A673 (cell line): ENCODE measurements around the gene ASMTL. TPM values are rescaled to one million over a fixed set of nuclear protein-coding genes. Genes with fewer than 3 reads are reported as not detected.

Experiments
- BruUV-seq: library from RNA; stranded (reverse); fragments of 400-500 nt; replicated peaks from 2 replicates; lab custom pipeline; 2021; lab: Mats Ljungman, UMichigan
- CTCF ChIA-PET: fragments of 300-600 bp; sonication (Branson Sonifier 250); formaldehyde crosslinking; loops from one replicate; lab custom pipeline; 2022; ENCODE audit warnings: antibody characterized with exemption; lab: Charles Lee
- POLR2A ChIA-PET: fragments of 300-600 bp; sonication (Branson Sonifier 250); formaldehyde crosslinking; loops from one replicate; lab custom pipeline; 2022; ENCODE audit warnings: antibody characterized with exemption; ENCODE audit not compliant: low non-redundant PET; lab: Charles Lee
- DNase-seq: peaks from one replicate; pipeline ENCODE4 v3.0.0-alpha.2; 2015; ENCODE audit warnings: low spot score
- H3K27ac ChIP-seq: fragments of 200-600 bp; sonication (generic); 2 replicates; pipeline ENCODE4 v1.5.1; 2016; ENCODE audit warnings: mixed run types, low read depth, mild to moderate bottlenecking, mixed read lengths, antibody characterized with exemption, low read length; ENCODE audit not compliant: poor library complexity, severe bottlenecking
- H3K27me3 ChIP-seq: fragments of 200-600 bp; sonication (generic); replicated peaks from 2 replicates; pipeline ENCODE4 v1.6.1; 2017; ENCODE audit warnings: mixed run types, low read depth, mild to moderate bottlenecking, mixed read lengths, antibody characterized with exemption, low read length; ENCODE audit not compliant: insufficient read depth, poor library complexity
- H3K36me3 ChIP-seq: fragments of 200-600 bp; sonication (generic); 2 replicates; pipeline ENCODE4 v1.6.1; 2016; ENCODE audit warnings: mixed run types, mild to moderate bottlenecking, mixed read lengths, antibody characterized with exemption, low read length; ENCODE audit not compliant: insufficient read depth, poor library complexity, severe bottlenecking
- H3K4me1 ChIP-seq: fragments of 200-600 bp; sonication (generic); 2 replicates; pipeline ENCODE4 v1.6.1; 2017; ENCODE audit warnings: mixed run types, mild to moderate bottlenecking, mixed read lengths, antibody characterized with exemption, low read length; ENCODE audit not compliant: insufficient read depth, poor library complexity, severe bottlenecking
- H3K4me3 ChIP-seq: fragments of 200-600 bp; sonication (generic); 2 replicates; pipeline ENCODE4 v1.5.1; 2016; ENCODE audit warnings: low read depth, mixed run types, mild to moderate bottlenecking, mixed read lengths, low read length; ENCODE audit not compliant: poor library complexity, severe bottlenecking
- H3K9me3 ChIP-seq: fragments of 200-600 bp; sonication (generic); 2 replicates; pipeline ENCODE4 v1.6.1; 2016; ENCODE audit warnings: mixed run types, low read depth, mild to moderate bottlenecking, mixed read lengths, antibody characterized with exemption, low read length; ENCODE audit not compliant: poor library complexity, severe bottlenecking
- CTCF ChIP-seq: fragments of 300-800, 200-600 bp; sonication (generic); conservative IDR thresholded peaks from 2 replicates; pipeline ENCODE4 v1.5.1; 2017; ENCODE audit warnings: low read depth, mild to moderate bottlenecking, antibody characterized with exemption, low read length, moderate library complexity, mixed read lengths
- EZH2 ChIP-seq: fragments of 200-600 bp; sonication (generic); IDR thresholded peaks from 2 replicates; pipeline ENCODE4 v1.6.1; 2017; ENCODE audit warnings: borderline replicate concordance, low read depth, mild to moderate bottlenecking, mixed read lengths, antibody characterized with exemption, low read length; ENCODE audit not compliant: poor library complexity, severe bottlenecking
- intact Hi-C: fragments of 100-400 bp; cut with micrococcal nuclease; formaldehyde crosslinking; loops from one replicate; pipeline ENCODE4 v1.10.0; 2022; ENCODE audit not compliant: unreplicated experiment
- total RNA-seq: library from RNA; stranded (reverse); gene quantifications from 2 replicates; pipeline ENCODE4 v1.2.3, GENCODE V29; 2021

The ASMTL gene
- total RNA-seq, 1 experiment from 2014 or later: 24.9 TPM

GRCh38 chrX:1397001-1397400 lies 55.7 kb downstream of the ASMTL start:
- intact Hi-C loops: no loop called here
- ChIA-PET POLR2A (no interaction called here), CTCF (no interaction called here)
- TF ChIP-seq CTCF (no peak), EZH2 (no peak)
- no peak for DNase-seq
- Histone ChIP-seq H3K4me1 (peaks cover 10% of the 10 kb centered on the region), H3K9me3 (no peaks in the 10 kb centered on the region), H3K36me3 (peaks cover 20% of the 10 kb centered on the region), H3K27me3 (no peaks in the 10 kb centered on the region), H3K27ac (no peak overlapping the region), H3K4me3 (no peak overlapping the region)
- no TSS peak for BruUV-seq

DNA sequence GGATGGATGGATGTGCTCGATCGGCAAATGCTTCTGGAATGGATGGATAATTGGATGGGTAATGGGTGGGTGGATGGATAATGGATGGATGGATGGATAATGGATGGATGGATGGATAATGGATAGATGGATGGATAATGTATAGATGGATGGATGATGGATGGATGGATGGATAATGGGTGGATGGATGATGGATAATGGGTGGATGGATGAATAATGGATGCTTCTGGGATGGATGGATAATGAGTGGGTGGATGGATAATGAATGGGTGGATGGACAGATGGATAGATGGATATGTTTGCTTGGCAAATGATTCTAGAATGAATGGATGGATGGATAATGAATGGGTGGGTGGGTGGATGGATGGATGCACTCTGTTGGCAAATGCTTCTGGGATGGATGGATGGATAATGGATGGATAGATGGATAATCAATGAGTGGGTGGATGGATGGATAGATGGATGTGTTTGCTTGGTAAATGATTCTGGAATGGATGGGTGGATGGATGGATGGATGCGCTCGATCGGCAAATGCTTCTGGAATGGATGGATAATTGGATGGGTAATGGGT lies 57.0 kb downstream of the ASMTL start:
- intact Hi-C loops: no loop called here
- Histone ChIP-seq H3K27ac (no peak overlapping the region), H3K4me3 (no peak overlapping the region), H3K9me3 (no peaks in the 10 kb centered on the region), H3K36me3 (peaks cover 19% of the 10 kb centered on the region), H3K4me1 (peaks cover 13% of the 10 kb centered on the region), H3K27me3 (no peaks in the 10 kb centered on the region)
- POLR2A ChIA-PET: no interaction called here
- CTCF ChIA-PET: no interaction called here
- no peak for TF ChIP-seq EZH2
- TF ChIP-seq CTCF: no peak
- BruUV-seq: no TSS peak
- no peak for DNase-seq

- intact Hi-C loops: no loop called here
- BruUV-seq: no TSS peak
- POLR2A ChIA-PET: no interaction called here
- DNase-seq: no peak
- H3K4me1 ChIP-seq: peaks cover 21% of the 10 kb centered on the region
- no peaks in the 10 kb centered on the region for H3K9me3 ChIP-seq
- H3K36me3 ChIP-seq: peaks cover 22% of the 10 kb centered on the region
- H3K27ac ChIP-seq: peak overlapping the region; percentile 72
- H3K27me3 ChIP-seq: no peaks in the 10 kb centered on the region
- TF ChIP-seq EZH2 (no peak), CTCF (no peak)
- CTCF ChIA-PET: no interaction called here
- H3K4me3 ChIP-seq: no peak overlapping the region
Measured at GRCh38 chrX:1394731-1395501, 57.8 kb downstream of the ASMTL start.
